Liver (tissue), 9 donors: Measurements from ENCODE around the gene ALAS1. TPM values are rescaled to one million over a fixed set of nuclear protein-coding genes. Genes with fewer than 3 reads are reported as not detected.

Experiments used
- DNase-seq: peaks from one replicate; pipeline ENCODE4 v3.0.0-alpha.2; 2017; ENCODE audit warnings: low spot score
- H3K27ac ChIP-seq, 2 donors: one replicate each; pipeline ENCODE4 v1.7.0; 2013; ENCODE audit warnings: inconsistent platforms in 2 of 2, low read length in 2 of 2, control low read depth in 1 of 2, low read depth in 1 of 2, mild to moderate bottlenecking in 1 of 2
- H3K27me3 ChIP-seq, 4 donors: one replicate each; pipeline versions ENCODE4 v1.6.1 to v1.7.0; 2013; ENCODE audit warnings: low read length in 3 of 4, inconsistent platforms in 1 of 4, mild to moderate bottlenecking in 1 of 4, moderate library complexity in 1 of 4; ENCODE audit not compliant: control insufficient read depth in 4 of 4, insufficient read depth in 4 of 4
- H3K36me3 ChIP-seq, 4 donors: one replicate each; pipeline versions ENCODE4 v1.6.1 to v1.7.0; 2013; ENCODE audit warnings: low read length in 3 of 4, mild to moderate bottlenecking in 3 of 4, low read depth in 1 of 4, moderate library complexity in 1 of 4; ENCODE audit not compliant: control insufficient read depth in 4 of 4, insufficient read depth in 3 of 4
- H3K4me1 ChIP-seq, 4 donors: one replicate each; pipeline versions ENCODE4 v1.6.1 to v1.7.0; 2013; ENCODE audit warnings: low read length in 3 of 4, mild to moderate bottlenecking in 3 of 4, moderate library complexity in 1 of 4; ENCODE audit not compliant: control insufficient read depth in 4 of 4, insufficient read depth in 4 of 4
- H3K4me3 ChIP-seq, 3 donors: one replicate each; pipeline versions ENCODE4 v1.6.1 to v1.7.0; 2013; ENCODE audit warnings: low read length in 3 of 3, control low read depth in 1 of 3, low read depth in 1 of 3, mild to moderate bottlenecking in 1 of 3
- H3K9ac ChIP-seq, 2 donors: one replicate each; pipeline ENCODE4 v1.7.0; 2013; ENCODE audit warnings: low read length in 2 of 2, mild to moderate bottlenecking in 2 of 2, moderate library complexity in 2 of 2, control low read depth in 1 of 2, low read depth in 1 of 2
- H3K9me3 ChIP-seq, 4 donors: one replicate each; pipeline versions ENCODE4 v1.6.1 to v1.7.0; 2013; ENCODE audit warnings: low read length in 3 of 4; ENCODE audit not compliant: control insufficient read depth in 4 of 4
- CTCF ChIP-seq: fragments of 150-350 bp; IDR thresholded peaks from 2 replicates; pipeline ENCODE4 v1.5.1; 2017; ENCODE audit warnings: improper control_type of control experiment, low read depth, low read length; ENCODE audit not compliant: missing input control
- EGR1 ChIP-seq, 2 donors: IDR thresholded peaks; 2 replicates each; pipeline ENCODE4 v1.6.1; 2016 to 2018; ENCODE audit warnings: antibody characterized with exemption in 2 of 2, low read depth in 2 of 2
- FOXA1 ChIP-seq: IDR thresholded peaks from 2 replicates; pipeline ENCODE4 v1.6.1; 2016; ENCODE audit warnings: antibody characterized with exemption
- GABPA ChIP-seq, 2 donors: IDR thresholded peaks in 1 of 2; conservative IDR thresholded peaks in 1 of 2; 2 replicates each; pipeline ENCODE4 v1.6.1; 2016; ENCODE audit warnings: antibody characterized with exemption in 2 of 2, mild to moderate bottlenecking in 1 of 2, moderate library complexity in 1 of 2
- HNF4A ChIP-seq, 2 donors: conservative IDR thresholded peaks; 2 replicates each; pipeline ENCODE4 v1.6.1; 2016; ENCODE audit warnings: antibody characterized with exemption in 2 of 2, mild to moderate bottlenecking in 2 of 2
- HNF4G ChIP-seq: IDR thresholded peaks from 2 replicates; pipeline ENCODE4 v1.6.1; 2016; ENCODE audit warnings: antibody characterized with exemption
- NR2F2 ChIP-seq: IDR thresholded peaks from 2 replicates; pipeline ENCODE4 v1.6.1; 2016; ENCODE audit warnings: antibody characterized with exemption
- RXRA ChIP-seq, 2 donors: IDR thresholded peaks; 2 replicates each; pipeline ENCODE4 v1.6.1; 2017 to 2018; ENCODE audit warnings: antibody characterized with exemption in 2 of 2, mild to moderate bottlenecking in 1 of 2
- WGBS: extraction: QIAGEN DNeasy Blood & Tissue Kit; methylation state at CpG from one replicate; pipeline ENCODE4 v1.1.7; 2013; 5-methylcytosine and 5-hydroxymethylcytosine counted together
- polyA plus RNA-seq, 2 donors: library from polyadenylated mRNA; stranded (reverse) in 1 of 2; unstranded in 1 of 2; fragments of 200-250 nt in 1 of 2; fragments of >200 nt in 1 of 2; fragmentation: Nextera tagmentation in 1 of 2; extraction: Ambion mirVana in 1 of 2; gene quantifications; one replicate each; pipeline versions ENCODE4 v1.2.1 to v1.2.3, GENCODE V29; 2013 to 2015
- total RNA-seq, 2 donors: library from RNA; depleted of rRNA; stranded (reverse); fragments of >200 nt; gene quantifications; one replicate each; pipeline ENCODE4 v1.2.3, GENCODE V29; 2014
- TF ChIP-seq, protein P1 (sequence below): IDR thresholded peaks from 2 replicates; pipeline ENCODE4 v1.6.1; 2016; ENCODE audit warnings: antibody characterized with exemption
- TF ChIP-seq, protein P2 (sequence below): IDR thresholded peaks from 2 replicates; pipeline ENCODE4 v1.6.1; 2016; ENCODE audit warnings: antibody characterized with exemption, mild to moderate bottlenecking
- TF ChIP-seq, protein P3 (sequence below): IDR thresholded peaks from 2 replicates; pipeline ENCODE4 v1.6.1; 2016; ENCODE audit warnings: antibody characterized with exemption
- TF ChIP-seq, protein P4 (sequence below): IDR thresholded peaks from 2 replicates; pipeline ENCODE4 v1.6.1; 2016; ENCODE audit warnings: antibody characterized with exemption
- donor health status: healthy.
- donor health status: healthy.
- donor health status: healthy.
- donor health status: healthy.
- donor health status: healthy.

Gene ALAS1
- total and polyA plus RNA-seq, 4 donors, result 32.3 to 421 (median 137) TPM

GRCh38 chr3:52234516-52235447, 36.8 kb downstream of the ALAS1 start:
- Histone ChIP-seq H3K27ac (peak overlapping the region; percentile 29 to 85), H3K4me1 (peaks cover 21 to 78% (median 59%) of the 10 kb centered on the region in 4 donors), H3K4me3 (no peak overlapping the region), H3K36me3 (peaks cover 0 to 14% (median 7%) of the 10 kb centered on the region in 4 donors), H3K9ac (no peak overlapping the region), H3K27me3 (no peaks in the 10 kb centered on the region), H3K9me3 (no peaks in the 10 kb centered on the region)
- TF ChIP-seq GABPA (IDR thresholded peaks at IDR 0.05 in 1 of 2, conservative IDR thresholded peaks at IDR 0.05 in 1 of 2), result no peak
- TF ChIP-seq, protein P1, sequence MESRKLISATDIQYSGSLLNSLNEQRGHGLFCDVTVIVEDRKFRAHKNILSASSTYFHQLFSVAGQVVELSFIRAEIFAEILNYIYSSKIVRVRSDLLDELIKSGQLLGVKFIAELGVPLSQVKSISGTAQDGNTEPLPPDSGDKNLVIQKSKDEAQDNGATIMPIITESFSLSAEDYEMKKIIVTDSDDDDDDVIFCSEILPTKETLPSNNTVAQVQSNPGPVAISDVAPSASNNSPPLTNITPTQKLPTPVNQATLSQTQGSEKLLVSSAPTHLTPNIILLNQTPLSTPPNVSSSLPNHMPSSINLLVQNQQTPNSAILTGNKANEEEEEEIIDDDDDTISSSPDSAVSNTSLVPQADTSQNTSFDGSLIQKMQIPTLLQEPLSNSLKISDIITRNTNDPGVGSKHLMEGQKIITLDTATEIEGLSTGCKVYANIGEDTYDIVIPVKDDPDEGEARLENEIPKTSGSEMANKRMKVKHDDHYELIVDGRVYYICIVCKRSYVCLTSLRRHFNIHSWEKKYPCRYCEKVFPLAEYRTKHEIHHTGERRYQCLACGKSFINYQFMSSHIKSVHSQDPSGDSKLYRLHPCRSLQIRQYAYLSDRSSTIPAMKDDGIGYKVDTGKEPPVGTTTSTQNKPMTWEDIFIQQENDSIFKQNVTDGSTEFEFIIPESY, result no peak
- no peak for DNase-seq
- WGBS, result 84% methylated on average over 15 of the region's 15 CpGs

DNA sequence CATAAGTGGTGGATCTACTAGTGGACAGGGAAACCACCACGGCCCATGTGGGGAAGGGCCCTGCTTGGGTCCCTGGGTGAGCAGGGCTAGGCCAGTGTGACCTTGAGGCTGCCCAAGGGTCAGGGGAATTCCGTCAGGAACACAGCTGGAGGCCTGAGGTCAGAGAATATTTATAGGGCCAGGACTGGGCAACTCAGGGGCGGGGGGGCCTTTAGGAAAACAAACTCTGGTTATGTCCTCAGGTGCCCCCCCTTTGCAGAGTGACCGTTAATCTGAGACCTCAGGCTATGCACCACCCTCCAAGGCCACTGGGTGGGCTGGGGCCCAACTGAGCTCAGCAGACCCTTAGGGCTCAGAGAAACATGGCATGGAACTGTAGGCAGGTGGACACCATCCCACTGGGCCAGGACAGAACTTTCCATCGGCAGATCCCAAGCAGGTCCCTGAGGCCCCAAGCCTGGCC, 38.5 kb downstream of the ALAS1 start:
- no peak overlapping the region for H3K4me3 ChIP-seq
- no peaks in the 10 kb centered on the region for H3K9me3 ChIP-seq
- H3K9ac ChIP-seq, result no peak overlapping the region
- no peaks in the 10 kb centered on the region for H3K36me3 ChIP-seq
- H3K27ac ChIP-seq, result peak overlapping the region in 1 of 2 donors; percentile 31
- TF ChIP-seq NR2F2, result no peak
- TF ChIP-seq, protein P2, sequence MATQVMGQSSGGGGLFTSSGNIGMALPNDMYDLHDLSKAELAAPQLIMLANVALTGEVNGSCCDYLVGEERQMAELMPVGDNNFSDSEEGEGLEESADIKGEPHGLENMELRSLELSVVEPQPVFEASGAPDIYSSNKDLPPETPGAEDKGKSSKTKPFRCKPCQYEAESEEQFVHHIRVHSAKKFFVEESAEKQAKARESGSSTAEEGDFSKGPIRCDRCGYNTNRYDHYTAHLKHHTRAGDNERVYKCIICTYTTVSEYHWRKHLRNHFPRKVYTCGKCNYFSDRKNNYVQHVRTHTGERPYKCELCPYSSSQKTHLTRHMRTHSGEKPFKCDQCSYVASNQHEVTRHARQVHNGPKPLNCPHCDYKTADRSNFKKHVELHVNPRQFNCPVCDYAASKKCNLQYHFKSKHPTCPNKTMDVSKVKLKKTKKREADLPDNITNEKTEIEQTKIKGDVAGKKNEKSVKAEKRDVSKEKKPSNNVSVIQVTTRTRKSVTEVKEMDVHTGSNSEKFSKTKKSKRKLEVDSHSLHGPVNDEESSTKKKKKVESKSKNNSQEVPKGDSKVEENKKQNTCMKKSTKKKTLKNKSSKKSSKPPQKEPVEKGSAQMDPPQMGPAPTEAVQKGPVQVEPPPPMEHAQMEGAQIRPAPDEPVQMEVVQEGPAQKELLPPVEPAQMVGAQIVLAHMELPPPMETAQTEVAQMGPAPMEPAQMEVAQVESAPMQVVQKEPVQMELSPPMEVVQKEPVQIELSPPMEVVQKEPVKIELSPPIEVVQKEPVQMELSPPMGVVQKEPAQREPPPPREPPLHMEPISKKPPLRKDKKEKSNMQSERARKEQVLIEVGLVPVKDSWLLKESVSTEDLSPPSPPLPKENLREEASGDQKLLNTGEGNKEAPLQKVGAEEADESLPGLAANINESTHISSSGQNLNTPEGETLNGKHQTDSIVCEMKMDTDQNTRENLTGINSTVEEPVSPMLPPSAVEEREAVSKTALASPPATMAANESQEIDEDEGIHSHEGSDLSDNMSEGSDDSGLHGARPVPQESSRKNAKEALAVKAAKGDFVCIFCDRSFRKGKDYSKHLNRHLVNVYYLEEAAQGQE, result no peak
- peak in 1 of 2 donors; percentile 7 for TF ChIP-seq HNF4A (conservative IDR thresholded peaks at IDR 0.05)
- TF ChIP-seq EGR1 (IDR thresholded peaks at IDR 0.05; ENCODE audit: low read depth in 2 of 2), result no peak
- TF ChIP-seq RXRA (IDR thresholded peaks at IDR 0.05), result peak in 1 of 2 donors; percentile 13
- 58% methylated on average over 5 of the region's 5 CpGs for WGBS
- H3K4me1 ChIP-seq, result peaks cover 21 to 84% (median 57%) of the 10 kb centered on the region in 4 donors
- no peak for DNase-seq
- no peaks in the 10 kb centered on the region for H3K27me3 ChIP-seq

DNA sequence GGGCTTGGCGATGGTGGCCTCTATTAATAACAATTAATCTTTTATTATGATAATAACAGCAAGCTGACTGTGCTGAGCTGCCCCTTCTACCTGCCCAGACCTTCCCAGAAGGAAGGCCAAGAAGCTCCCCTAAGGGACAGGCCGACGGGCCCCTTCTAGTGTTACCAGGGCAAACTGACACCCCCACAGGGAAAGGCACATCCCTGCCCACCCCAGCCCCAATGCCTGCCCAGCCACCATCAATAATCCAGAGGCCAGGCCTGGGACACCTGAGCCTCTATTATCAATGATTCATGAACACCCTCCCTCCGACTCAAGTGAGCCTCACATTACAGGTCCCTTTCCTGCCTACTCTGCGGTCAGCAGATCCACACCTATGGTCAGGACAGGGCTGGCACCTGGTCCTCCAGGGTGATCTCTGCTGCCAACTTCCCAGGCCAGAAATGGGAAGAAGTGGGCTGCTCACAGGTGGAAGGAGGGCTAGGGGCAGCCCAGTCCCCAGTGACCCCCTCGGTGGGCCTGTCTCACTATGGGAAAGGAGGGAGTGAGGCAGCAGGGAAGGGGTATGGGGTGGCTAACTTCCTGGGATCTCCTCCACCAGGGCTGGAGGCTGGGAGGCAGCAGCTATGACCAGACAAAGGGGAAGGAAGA, 39.2 kb downstream of the ALAS1 start:
- DNase-seq, result no peak
- Histone ChIP-seq H3K9me3 (no peaks in the 10 kb centered on the region), H3K9ac (peak overlapping the region in 1 of 2 donors; percentile 55), H3K4me1 (peaks cover 19 to 78% (median 53%) of the 10 kb centered on the region in 4 donors), H3K27ac (peak overlapping the region; percentile 88 to 90), H3K36me3 (no peaks in the 10 kb centered on the region), H3K27me3 (no peaks in the 10 kb centered on the region), H3K4me3 (peak overlapping the region in 1 of 3 donors; percentile 65)
- WGBS, result 83% methylated on average over 6 of the region's 6 CpGs
- TF ChIP-seq FOXA1 (no peak), HNF4A (conservative IDR thresholded peaks at IDR 0.05) (no peak), HNF4G (no peak), CTCF (no peak)
- TF ChIP-seq, protein P3, sequence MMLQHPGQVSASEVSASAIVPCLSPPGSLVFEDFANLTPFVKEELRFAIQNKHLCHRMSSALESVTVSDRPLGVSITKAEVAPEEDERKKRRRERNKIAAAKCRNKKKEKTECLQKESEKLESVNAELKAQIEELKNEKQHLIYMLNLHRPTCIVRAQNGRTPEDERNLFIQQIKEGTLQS, result no peak
- TF ChIP-seq, protein P4, sequence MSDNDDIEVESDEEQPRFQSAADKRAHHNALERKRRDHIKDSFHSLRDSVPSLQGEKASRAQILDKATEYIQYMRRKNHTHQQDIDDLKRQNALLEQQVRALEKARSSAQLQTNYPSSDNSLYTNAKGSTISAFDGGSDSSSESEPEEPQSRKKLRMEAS, result no peak
- TF ChIP-seq, protein P2, result no peak
